H1 (cell line): Measurements from ENCODE around the gene FGD5. TPM values are rescaled to one million over a fixed set of nuclear protein-coding genes. Genes with fewer than 3 reads are reported as not detected.

Experiments
- BCL11A ChIP-seq, 2 experiments: IDR thresholded peaks; one replicate each; pipeline ENCODE4 v1.6.1; 2011; ENCODE audit warnings: low read depth in 2 of 2, low read length in 2 of 2, mild to moderate bottlenecking in 2 of 2
- EZH2 ChIP-seq: fragments of 200-600 bp; sonication (generic); IDR thresholded peaks from 2 replicates; pipeline ENCODE4 v1.7.1; 2012; ENCODE audit warnings: low read depth, mild to moderate bottlenecking, moderate library complexity, low read length, inconsistent platforms; ENCODE audit not compliant: severe bottlenecking
- SP1 ChIP-seq: IDR thresholded peaks from 2 replicates; pipeline ENCODE4 v1.6.1; 2011; ENCODE audit warnings: low read depth, low read length
- SRF ChIP-seq: IDR thresholded peaks from 2 replicates; pipeline ENCODE4 v1.6.1; 2011; ENCODE audit warnings: mild to moderate bottlenecking, low read depth, low read length, moderate library complexity
- polyA plus RNA-seq, 7 experiments: library from polyadenylated mRNA; depleted of rRNA in 3 of 7; stranded (reverse) in 5 of 7; unstranded in 2 of 7; fragments of >200 nt in 5 of 7; fragments of 200-250 nt in 2 of 7; gene quantifications; 1 replicate in 5 of 7; 2 replicates in 1 of 7; 4 replicates in 1 of 7; pipeline versions ENCODE4 v1.2.1 to v1.2.3, GENCODE V29; 2011 to 2013; ENCODE audit warnings: missing spikeins in 2 of 7, mixed read lengths in 2 of 7
- total RNA-seq: library from RNA; stranded (reverse); fragmentation: NEBNext Ultra II Directional; extraction: Animal tissue kit (Norgen Biotek cat#: 25700); gene quantifications from 2 replicates; pipeline ENCODE4 v1.2.1, GENCODE V29; 2021
- TF ChIP-seq, protein P1 (sequence below): fragments of 300-600 bp; sonication (generic); IDR thresholded peaks from 2 replicates; pipeline ENCODE4 v1.7.1; 2012; ENCODE audit warnings: low read length, moderate library complexity, mild to moderate bottlenecking, inconsistent platforms; ENCODE audit not compliant: insufficient replicate concordance
- TF ChIP-seq, protein P2 (sequence below): IDR thresholded peaks from 2 replicates; pipeline ENCODE4 v1.6.1; 2011; ENCODE audit warnings: low read length, improper control_type of control experiment

The FGD5 gene
- total and polyA plus RNA-seq, 2 of the 8 experiments (the other 6 are each of a cell fraction or from before 2014, with no cell fraction given): 4.7 to 14.3 TPM

DNA sequence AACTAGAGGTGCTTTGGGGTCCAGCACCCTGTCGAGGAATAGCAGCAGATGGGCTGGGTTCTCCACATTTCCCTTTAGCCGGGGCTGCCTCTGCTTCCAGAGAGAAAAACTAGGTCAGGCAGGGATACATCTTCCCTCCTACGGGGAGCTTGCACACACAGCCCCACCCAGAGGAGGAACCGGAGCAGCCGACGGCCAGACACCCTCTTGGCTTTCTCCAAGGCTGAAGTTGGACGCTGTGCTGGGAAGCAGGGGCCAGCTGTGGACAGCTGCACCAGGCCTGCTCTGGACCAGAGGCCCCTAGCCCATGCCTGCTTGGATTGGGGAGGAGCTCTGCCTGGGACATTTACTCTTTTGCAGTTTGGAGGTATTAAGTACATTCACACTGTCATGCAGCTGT is 84.0 kb downstream of the FGD5 start (continued):
- TF ChIP-seq, protein P1, sequence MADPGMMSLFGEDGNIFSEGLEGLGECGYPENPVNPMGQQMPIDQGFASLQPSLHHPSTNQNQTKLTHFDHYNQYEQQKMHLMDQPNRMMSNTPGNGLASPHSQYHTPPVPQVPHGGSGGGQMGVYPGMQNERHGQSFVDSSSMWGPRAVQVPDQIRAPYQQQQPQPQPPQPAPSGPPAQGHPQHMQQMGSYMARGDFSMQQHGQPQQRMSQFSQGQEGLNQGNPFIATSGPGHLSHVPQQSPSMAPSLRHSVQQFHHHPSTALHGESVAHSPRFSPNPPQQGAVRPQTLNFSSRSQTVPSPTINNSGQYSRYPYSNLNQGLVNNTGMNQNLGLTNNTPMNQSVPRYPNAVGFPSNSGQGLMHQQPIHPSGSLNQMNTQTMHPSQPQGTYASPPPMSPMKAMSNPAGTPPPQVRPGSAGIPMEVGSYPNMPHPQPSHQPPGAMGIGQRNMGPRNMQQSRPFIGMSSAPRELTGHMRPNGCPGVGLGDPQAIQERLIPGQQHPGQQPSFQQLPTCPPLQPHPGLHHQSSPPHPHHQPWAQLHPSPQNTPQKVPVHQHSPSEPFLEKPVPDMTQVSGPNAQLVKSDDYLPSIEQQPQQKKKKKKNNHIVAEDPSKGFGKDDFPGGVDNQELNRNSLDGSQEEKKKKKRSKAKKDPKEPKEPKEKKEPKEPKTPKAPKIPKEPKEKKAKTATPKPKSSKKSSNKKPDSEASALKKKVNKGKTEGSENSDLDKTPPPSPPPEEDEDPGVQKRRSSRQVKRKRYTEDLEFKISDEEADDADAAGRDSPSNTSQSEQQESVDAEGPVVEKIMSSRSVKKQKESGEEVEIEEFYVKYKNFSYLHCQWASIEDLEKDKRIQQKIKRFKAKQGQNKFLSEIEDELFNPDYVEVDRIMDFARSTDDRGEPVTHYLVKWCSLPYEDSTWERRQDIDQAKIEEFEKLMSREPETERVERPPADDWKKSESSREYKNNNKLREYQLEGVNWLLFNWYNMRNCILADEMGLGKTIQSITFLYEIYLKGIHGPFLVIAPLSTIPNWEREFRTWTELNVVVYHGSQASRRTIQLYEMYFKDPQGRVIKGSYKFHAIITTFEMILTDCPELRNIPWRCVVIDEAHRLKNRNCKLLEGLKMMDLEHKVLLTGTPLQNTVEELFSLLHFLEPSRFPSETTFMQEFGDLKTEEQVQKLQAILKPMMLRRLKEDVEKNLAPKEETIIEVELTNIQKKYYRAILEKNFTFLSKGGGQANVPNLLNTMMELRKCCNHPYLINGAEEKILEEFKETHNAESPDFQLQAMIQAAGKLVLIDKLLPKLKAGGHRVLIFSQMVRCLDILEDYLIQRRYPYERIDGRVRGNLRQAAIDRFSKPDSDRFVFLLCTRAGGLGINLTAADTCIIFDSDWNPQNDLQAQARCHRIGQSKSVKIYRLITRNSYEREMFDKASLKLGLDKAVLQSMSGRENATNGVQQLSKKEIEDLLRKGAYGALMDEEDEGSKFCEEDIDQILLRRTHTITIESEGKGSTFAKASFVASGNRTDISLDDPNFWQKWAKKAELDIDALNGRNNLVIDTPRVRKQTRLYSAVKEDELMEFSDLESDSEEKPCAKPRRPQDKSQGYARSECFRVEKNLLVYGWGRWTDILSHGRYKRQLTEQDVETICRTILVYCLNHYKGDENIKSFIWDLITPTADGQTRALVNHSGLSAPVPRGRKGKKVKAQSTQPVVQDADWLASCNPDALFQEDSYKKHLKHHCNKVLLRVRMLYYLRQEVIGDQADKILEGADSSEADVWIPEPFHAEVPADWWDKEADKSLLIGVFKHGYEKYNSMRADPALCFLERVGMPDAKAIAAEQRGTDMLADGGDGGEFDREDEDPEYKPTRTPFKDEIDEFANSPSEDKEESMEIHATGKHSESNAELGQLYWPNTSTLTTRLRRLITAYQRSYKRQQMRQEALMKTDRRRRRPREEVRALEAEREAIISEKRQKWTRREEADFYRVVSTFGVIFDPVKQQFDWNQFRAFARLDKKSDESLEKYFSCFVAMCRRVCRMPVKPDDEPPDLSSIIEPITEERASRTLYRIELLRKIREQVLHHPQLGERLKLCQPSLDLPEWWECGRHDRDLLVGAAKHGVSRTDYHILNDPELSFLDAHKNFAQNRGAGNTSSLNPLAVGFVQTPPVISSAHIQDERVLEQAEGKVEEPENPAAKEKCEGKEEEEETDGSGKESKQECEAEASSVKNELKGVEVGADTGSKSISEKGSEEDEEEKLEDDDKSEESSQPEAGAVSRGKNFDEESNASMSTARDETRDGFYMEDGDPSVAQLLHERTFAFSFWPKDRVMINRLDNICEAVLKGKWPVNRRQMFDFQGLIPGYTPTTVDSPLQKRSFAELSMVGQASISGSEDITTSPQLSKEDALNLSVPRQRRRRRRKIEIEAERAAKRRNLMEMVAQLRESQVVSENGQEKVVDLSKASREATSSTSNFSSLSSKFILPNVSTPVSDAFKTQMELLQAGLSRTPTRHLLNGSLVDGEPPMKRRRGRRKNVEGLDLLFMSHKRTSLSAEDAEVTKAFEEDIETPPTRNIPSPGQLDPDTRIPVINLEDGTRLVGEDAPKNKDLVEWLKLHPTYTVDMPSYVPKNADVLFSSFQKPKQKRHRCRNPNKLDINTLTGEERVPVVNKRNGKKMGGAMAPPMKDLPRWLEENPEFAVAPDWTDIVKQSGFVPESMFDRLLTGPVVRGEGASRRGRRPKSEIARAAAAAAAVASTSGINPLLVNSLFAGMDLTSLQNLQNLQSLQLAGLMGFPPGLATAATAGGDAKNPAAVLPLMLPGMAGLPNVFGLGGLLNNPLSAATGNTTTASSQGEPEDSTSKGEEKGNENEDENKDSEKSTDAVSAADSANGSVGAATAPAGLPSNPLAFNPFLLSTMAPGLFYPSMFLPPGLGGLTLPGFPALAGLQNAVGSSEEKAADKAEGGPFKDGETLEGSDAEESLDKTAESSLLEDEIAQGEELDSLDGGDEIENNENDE: no peak
- TF ChIP-seq, protein P2, sequence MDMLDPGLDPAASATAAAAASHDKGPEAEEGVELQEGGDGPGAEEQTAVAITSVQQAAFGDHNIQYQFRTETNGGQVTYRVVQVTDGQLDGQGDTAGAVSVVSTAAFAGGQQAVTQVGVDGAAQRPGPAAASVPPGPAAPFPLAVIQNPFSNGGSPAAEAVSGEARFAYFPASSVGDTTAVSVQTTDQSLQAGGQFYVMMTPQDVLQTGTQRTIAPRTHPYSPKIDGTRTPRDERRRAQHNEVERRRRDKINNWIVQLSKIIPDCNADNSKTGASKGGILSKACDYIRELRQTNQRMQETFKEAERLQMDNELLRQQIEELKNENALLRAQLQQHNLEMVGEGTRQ: no peak
- TF ChIP-seq BCL11A (IDR thresholded peaks at IDR 0.05; ENCODE audit: low read depth in 2 of 2, low read length in 2 of 2) (no peak), SRF (no peak), SP1 (no peak), EZH2 (no peak)
